ENCODE data around the gene UBE2F. TPM values are rescaled to one million over a fixed set of nuclear protein-coding genes. Genes with fewer than 3 reads are reported as not detected.

Gene UBE2F, protein sequence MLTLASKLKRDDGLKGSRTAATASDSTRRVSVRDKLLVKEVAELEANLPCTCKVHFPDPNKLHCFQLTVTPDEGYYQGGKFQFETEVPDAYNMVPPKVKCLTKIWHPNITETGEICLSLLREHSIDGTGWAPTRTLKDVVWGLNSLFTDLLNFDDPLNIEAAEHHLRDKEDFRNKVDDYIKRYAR
- total RNA-seq, result 10 to 100 TPM; 42.5 to 80.9 (median 48.3) TPM
- polyA plus RNA-seq, result 100 to 1,000 TPM in 1 of 2 donors, 10 to 100 TPM in 1; 95.6 to 114 TPM
- 17.8 reads per million, percentile 48 among the genes with 10 or more reads in this experiment for total RNA-seq

DNA sequence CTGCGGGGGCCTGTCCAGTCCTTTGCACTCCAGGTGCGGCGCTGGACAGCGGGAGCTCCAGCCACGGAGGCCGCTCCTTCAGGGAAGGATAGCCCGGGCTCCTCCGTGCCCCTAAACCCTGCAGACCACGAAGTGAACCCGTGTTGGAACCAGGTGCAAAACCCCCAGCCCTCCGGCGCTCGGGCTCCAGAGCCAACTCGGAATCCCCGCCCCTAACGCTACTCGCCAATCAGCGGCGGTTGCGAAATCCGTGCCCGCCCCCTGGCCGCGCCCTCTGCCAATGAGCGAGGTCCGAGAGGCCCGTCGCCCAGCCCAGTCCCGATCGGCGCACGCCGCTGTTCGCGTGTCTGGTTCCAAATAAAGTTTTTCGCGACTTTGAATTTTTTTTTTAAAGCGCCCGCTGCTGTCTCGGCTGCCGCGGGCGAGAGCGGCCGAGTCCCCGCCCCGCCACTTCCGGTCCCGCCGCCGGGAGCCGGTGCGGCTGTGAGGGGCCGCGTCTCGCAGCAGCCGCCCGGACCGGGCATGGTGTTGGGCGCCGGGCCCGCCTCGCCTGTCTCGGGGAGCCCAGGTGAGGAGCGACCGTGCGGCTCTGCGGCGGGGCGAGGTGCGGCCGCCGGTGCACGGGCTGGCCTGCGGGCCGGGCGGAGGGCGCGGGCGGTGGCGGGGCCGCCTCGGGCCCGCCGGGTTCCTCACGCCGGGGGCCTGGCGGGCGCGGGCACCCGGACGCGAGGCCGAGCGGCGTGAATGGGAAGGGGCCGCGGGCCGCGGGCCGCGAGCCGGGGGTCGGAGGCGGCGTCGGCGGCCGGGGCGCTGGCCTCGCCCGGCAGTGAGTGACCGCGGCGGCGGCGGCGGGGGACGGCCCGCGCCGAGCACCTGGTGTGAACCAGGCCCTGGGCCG, at the start of gene UBE2F:
TSS of gene UBE2F (plus strand) at position 450 of the 898 bp plus-strand sequence. CDS start 6,094 bp downstream, outside the sequence.
- Mint-ChIP-seq H3K9me3 (peaks cover 0 to 20% (median 12%) of the 10 kb centered on the region in 11 donors), H3K4me3 (peak within 1 kb of the TSS; percentile 84 to 93 (median 90)), H3K36me3 (peaks cover 0 to 33% (median 6%) of the 10 kb centered on the region in 5 donors), H3K4me1 (peaks cover 29 to 47% (median 44%) of the 10 kb centered on the region in 7 donors), H3K27ac (peak within 1 kb of the TSS; percentile 82 to 95 (median 88)), H3K27me3 (peaks cover 0 to 3% (median 0%) of the 10 kb centered on the region in 5 donors)
- H3K27me3 ChIP-seq (ENCODE audit: control insufficient read depth in 2 of 2, insufficient read depth in 2 of 2, low read length in 2 of 2), result no peaks in the 10 kb centered on the region
- peaks cover 13 to 35% of the 10 kb centered on the region in 2 donors for H3K4me1 ChIP-seq (ENCODE audit: control insufficient read depth in 2 of 2, insufficient read depth in 2 of 2, low read length in 2 of 2)
- CTCF ChIA-PET, result no interaction called here
- H3K36me3 ChIP-seq (ENCODE audit: control insufficient read depth in 2 of 3, insufficient read depth in 3 of 3, low read length in 3 of 3), result no peaks in the 10 kb centered on the region
- peaks cover 0 to 15% (median 7%) of the 10 kb centered on the region in 3 experiments for H3K9me3 ChIP-seq (ENCODE audit: control insufficient read depth in 2 of 3, low read length in 3 of 3)
- intact Hi-C loops (cut with micrococcal nuclease), result loop anchor here (1.0 to 10.0 kb wide), 11 partner anchors 24 to 460 kb away; partner anchors contain the start of genes ILKAP (in 2 of the 2), PER2 (in 2 of the 2) and ASB1 (in 1 of the 2)
- peak within 1 kb of the TSS; percentile 64 for H3K27ac ChIP-seq (ENCODE audit: low read depth, low read length)
- peak within 1 kb of the TSS; percentile 96 for H3K4me3 ChIP-seq (ENCODE audit: low read length)
- POLR2A ChIA-PET, result interaction anchor here (1.9 kb wide), 1 partner anchor 24 kb away, joined by 7 read pairs; no protein-coding TSS in a partner anchor
- ATAC-seq, result peak; percentile 97
- peak; percentile 93 to 98 (median 97) for DNase-seq

DNA sequence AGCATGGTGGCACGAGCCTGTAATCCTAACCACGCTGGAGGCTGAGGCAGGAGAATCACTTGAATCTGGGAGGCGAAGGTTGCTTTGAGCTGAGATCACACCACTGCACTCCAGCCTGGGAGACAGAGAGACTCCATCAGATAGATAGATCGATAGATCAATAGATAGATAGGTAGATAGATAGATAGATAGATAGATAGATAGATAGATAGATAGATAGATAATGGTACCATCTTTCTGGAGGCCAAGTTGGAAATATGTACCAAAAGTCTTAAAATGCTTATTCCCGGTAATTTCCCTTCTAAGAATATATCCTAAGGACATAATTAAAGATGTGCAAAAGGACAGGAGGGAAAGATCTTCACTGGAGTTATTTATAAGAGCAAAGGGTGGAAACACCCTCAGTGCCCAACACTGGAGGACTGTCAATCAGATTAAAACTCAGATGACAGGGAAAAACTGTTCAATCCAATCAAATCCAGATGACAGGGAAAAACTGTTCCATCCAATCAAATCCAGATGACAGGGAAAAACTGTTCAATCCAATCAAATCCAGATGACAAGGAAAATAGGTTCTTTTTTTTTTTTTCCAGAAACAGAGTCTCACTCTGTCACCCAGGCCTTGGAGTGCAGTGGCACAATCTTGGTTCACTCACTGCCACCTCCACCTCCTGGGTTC, 49.0 kb upstream of the UBE2F start:
- H3K4me1 Mint-ChIP-seq, result peaks cover 3 to 17% (median 12%) of the 10 kb centered on the region in 7 donors
- H3K9me3 Mint-ChIP-seq, result no peaks in the 10 kb centered on the region
- CTCF ChIA-PET, result no interaction called here
- Histone ChIP-seq H3K27ac (ENCODE audit: low read depth, low read length) (no peak overlapping the region), H3K4me3 (ENCODE audit: low read length) (no peak overlapping the region), H3K4me1 (ENCODE audit: control insufficient read depth in 2 of 2, insufficient read depth in 2 of 2, low read length in 2 of 2) (no peaks in the 10 kb centered on the region), H3K27me3 (ENCODE audit: control insufficient read depth in 2 of 2, insufficient read depth in 2 of 2, low read length in 2 of 2) (no peaks in the 10 kb centered on the region), H3K36me3 (ENCODE audit: control insufficient read depth in 2 of 3, insufficient read depth in 3 of 3, low read length in 3 of 3) (no peaks in the 10 kb centered on the region), H3K9me3 (ENCODE audit: control insufficient read depth in 2 of 3, low read length in 3 of 3) (no peaks in the 10 kb centered on the region)
- H3K36me3 Mint-ChIP-seq, result peaks cover 0 to 1% (median 0%) of the 10 kb centered on the region in 5 donors
- POLR2A ChIA-PET, result interaction anchor here (1.0 kb wide), 1 partner anchor 13 kb away, joined by 3 read pairs; no protein-coding TSS in a partner anchor
- no peak overlapping the region for H3K27ac Mint-ChIP-seq
- DNase-seq (no peak), ATAC-seq (no peak)
- H3K27me3 Mint-ChIP-seq, result peaks cover 0 to 2% (median 0%) of the 10 kb centered on the region in 5 donors
- H3K4me3 Mint-ChIP-seq, result no peak overlapping the region
- intact Hi-C loops (cut with micrococcal nuclease), result no loop called here

DNA sequence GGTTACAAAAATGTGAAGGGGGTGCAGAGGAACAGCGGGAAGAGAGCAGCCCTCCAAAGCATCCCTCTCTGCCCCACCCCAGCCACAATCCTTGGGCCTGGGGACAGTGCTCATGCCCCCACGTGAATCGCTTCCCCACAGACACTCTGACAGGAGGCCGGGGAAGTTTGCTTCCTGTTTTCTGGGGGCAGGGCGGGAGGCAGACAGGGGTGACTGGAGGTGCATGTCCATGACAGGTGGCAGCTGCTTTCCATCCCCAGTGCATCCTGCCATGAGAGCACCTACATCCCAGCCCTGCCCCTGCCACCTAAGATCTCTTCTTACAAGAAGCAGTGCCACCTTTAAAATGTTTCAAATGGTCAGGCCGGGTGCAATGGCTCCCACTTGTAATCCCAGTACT, 47.2 kb upstream of the UBE2F start:
- H3K27me3 Mint-ChIP-seq, result peaks cover 0 to 2% (median 0%) of the 10 kb centered on the region in 5 donors
- ATAC-seq (no peak), DNase-seq (no peak)

DNA sequence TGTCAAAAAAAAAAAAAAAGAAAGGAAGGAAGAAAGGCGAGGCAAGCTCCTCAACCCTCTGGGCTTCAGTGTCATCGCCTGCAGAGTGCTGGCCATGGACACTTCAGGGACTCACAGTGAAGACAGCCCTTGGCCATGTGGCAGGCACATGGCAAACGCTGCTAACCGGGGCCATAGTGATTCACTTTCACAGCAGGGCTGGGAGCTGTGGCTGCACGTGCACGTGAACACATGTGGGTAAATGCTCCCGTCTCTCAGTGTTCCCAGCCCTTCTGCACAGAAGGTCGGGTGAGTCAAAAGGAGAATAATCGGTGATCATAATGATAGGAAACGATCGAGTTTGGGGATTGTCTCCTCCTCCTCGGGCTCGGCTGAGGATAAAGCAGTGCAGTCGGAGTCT, 46.1 kb upstream of the UBE2F start:
- no peak overlapping the region for H3K27ac ChIP-seq (ENCODE audit: low read depth, low read length)
- Mint-ChIP-seq H3K4me1 (peaks cover 10 to 32% (median 23%) of the 10 kb centered on the region in 7 donors), H3K4me3 (peak overlapping the region in 1 of 10 donors; percentile 42), H3K27ac (peak overlapping the region in 1 of 9 donors; percentile 29), H3K9me3 (no peaks in the 10 kb centered on the region), H3K36me3 (peaks cover 0 to 3% (median 0%) of the 10 kb centered on the region in 5 donors), H3K27me3 (peaks cover 0 to 2% (median 0%) of the 10 kb centered on the region in 5 donors)
- H3K4me1 ChIP-seq (ENCODE audit: control insufficient read depth in 2 of 2, insufficient read depth in 2 of 2, low read length in 2 of 2), result no peaks in the 10 kb centered on the region
- no peaks in the 10 kb centered on the region for H3K36me3 ChIP-seq (ENCODE audit: control insufficient read depth in 2 of 3, insufficient read depth in 3 of 3, low read length in 3 of 3)
- ChIA-PET POLR2A (no interaction called here), CTCF (interaction anchor here (0.6 kb wide), 1 partner anchor 16 kb away, joined by 3 read pairs; no protein-coding TSS in a partner anchor)
- H3K9me3 ChIP-seq (ENCODE audit: control insufficient read depth in 2 of 3, low read length in 3 of 3), result no peaks in the 10 kb centered on the region
- ATAC-seq (no peak), DNase-seq (no peak)
- H3K4me3 ChIP-seq (ENCODE audit: low read length), result no peak overlapping the region
- intact Hi-C loops (cut with micrococcal nuclease), result no loop called here
- H3K27me3 ChIP-seq (ENCODE audit: control insufficient read depth in 2 of 2, insufficient read depth in 2 of 2, low read length in 2 of 2), result no peaks in the 10 kb centered on the region

More for the DNA sequence above, 47.2 kb upstream of the UBE2F start:
- Histone ChIP-seq H3K36me3 (ENCODE audit: control insufficient read depth in 2 of 3, insufficient read depth in 3 of 3, low read length in 3 of 3) (no peaks in the 10 kb centered on the region), H3K27me3 (ENCODE audit: control insufficient read depth in 2 of 2, insufficient read depth in 2 of 2, low read length in 2 of 2) (no peaks in the 10 kb centered on the region), H3K4me3 (ENCODE audit: low read length) (no peak overlapping the region), H3K27ac (ENCODE audit: low read depth, low read length) (no peak overlapping the region), H3K9me3 (ENCODE audit: control insufficient read depth in 2 of 3, low read length in 3 of 3) (no peaks in the 10 kb centered on the region), H3K4me1 (ENCODE audit: control insufficient read depth in 2 of 2, insufficient read depth in 2 of 2, low read length in 2 of 2) (no peaks in the 10 kb centered on the region)
- peaks cover 7 to 28% (median 20%) of the 10 kb centered on the region in 7 donors for H3K4me1 Mint-ChIP-seq
- H3K9me3 Mint-ChIP-seq, result no peaks in the 10 kb centered on the region
- H3K36me3 Mint-ChIP-seq, result peaks cover 0 to 3% (median 0%) of the 10 kb centered on the region in 5 donors
- H3K27ac Mint-ChIP-seq, result peak overlapping the region in 1 of 9 donors; percentile 32
- H3K4me3 Mint-ChIP-seq, result no peak overlapping the region
- intact Hi-C loops (cut with micrococcal nuclease), result no loop called here
- POLR2A ChIA-PET, result no interaction called here
- CTCF ChIA-PET, result no interaction called here

DNA sequence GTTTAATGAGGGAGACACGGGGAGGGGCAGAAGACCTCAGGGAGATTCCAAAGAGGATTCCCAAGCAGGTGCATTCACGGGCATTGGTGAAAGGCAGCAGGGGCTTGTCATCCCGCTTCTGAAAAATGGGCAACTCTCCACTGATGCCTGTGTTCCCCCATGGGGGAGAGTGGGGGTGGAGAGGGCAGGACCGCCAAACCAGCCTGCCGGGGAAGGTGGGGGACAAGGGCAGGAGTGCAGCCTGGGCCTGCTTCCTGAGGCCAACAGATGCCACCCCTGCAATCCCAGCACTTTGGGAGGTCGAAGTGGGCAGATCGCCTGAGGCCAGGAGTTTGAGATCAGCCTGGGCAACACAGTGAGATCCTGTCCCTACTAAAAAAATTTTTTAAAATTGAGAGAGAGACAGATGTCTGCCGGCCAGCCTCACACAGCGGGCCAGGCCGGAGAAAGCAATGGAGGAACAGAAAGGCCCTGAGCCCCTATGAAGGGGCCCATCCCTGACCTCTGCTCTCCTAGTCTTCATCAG, 44.8 kb upstream of the UBE2F start:
- H3K9me3 Mint-ChIP-seq, result peaks cover 0 to under 1% (median 0%) of the 10 kb centered on the region in 11 donors
- H3K27me3 ChIP-seq (ENCODE audit: control insufficient read depth in 2 of 2, insufficient read depth in 2 of 2, low read length in 2 of 2), result no peaks in the 10 kb centered on the region
- no peaks in the 10 kb centered on the region for H3K9me3 ChIP-seq (ENCODE audit: control insufficient read depth in 2 of 3, low read length in 3 of 3)
- no peak overlapping the region for H3K27ac ChIP-seq (ENCODE audit: low read depth, low read length)
- peak overlapping the region in 1 of 9 donors; percentile 32 for H3K27ac Mint-ChIP-seq
- intact Hi-C loops (cut with micrococcal nuclease), result loop anchor here (2.0 kb wide), 2 partner anchors 23 to 63 kb away; partner anchors contain the start of gene RAMP1 (in 1 of the 2)
- H3K27me3 Mint-ChIP-seq, result peaks cover 0 to 2% (median 0%) of the 10 kb centered on the region in 5 donors
- peaks cover 0 to 4% (median 0%) of the 10 kb centered on the region in 5 donors for H3K36me3 Mint-ChIP-seq
- H3K4me1 Mint-ChIP-seq, result peaks cover 11 to 39% (median 31%) of the 10 kb centered on the region in 7 donors
- POLR2A ChIA-PET, result interaction anchor here (1.1 to 1.5 kb wide), 2 partner anchors 17 to 18 kb away, joined by 4 to 5 read pairs; no protein-coding TSS in a partner anchor
- DNase-seq (no peak), ATAC-seq (no peak)
- no peaks in the 10 kb centered on the region for H3K36me3 ChIP-seq (ENCODE audit: control insufficient read depth in 2 of 3, insufficient read depth in 3 of 3, low read length in 3 of 3)
- H3K4me3 ChIP-seq (ENCODE audit: low read length), result no peak overlapping the region
- H3K4me3 Mint-ChIP-seq, result peak overlapping the region in 5 of 10 donors; percentile 32 to 68 (median 63)
- CTCF ChIA-PET, result interaction anchor here (1.2 kb wide), 1 partner anchor 341 kb away, joined by 3 read pairs; no protein-coding TSS in a partner anchor
- H3K4me1 ChIP-seq (ENCODE audit: control insufficient read depth in 2 of 2, insufficient read depth in 2 of 2, low read length in 2 of 2), result no peaks in the 10 kb centered on the region

All from naive thymus-derived CD4-positive, alpha-beta T cell (primary cell).